ENCODE results near the gene BMPR1A. TPM values are rescaled to one million over a fixed set of nuclear protein-coding genes. Genes with fewer than 3 reads are reported as not detected.

The BMPR1A gene
- total and polyA plus RNA-seq, 9 of the 15 experiments (the other 6 are each of a cell fraction or from before 2014, with no cell fraction given) = 1.6 to 17.5 (median 9.1) TPM

- TF ChIP-seq PPARD (CRISPR knock-in tag; IDR thresholded peaks at IDR 0.05) (no peak), ZNF274 (IDR thresholded peaks at IDR 0.05; ENCODE audit: borderline replicate concordance, low read depth, low read length) (no peak), GATAD2B (IDR thresholded peaks at IDR 0.05; ENCODE audit: borderline replicate concordance) (no peak), ZFX (CRISPR knock-in tag; IDR thresholded peaks at IDR 0.05) (peak; percentile 66), ZNF133 (CRISPR knock-in tag; IDR thresholded peaks at IDR 0.05) (no peak), KDM4B (IDR thresholded peaks at IDR 0.05; ENCODE audit: borderline replicate concordance in 2 of 2, low read depth in 1 of 2) (no peak), NEUROD1 (IDR thresholded peaks at IDR 0.05; ENCODE audit: borderline replicate concordance, low read depth, low read length, partially characterized antibody) (peak; percentile 65), AFF1 (IDR thresholded peaks at IDR 0.05; ENCODE audit: low read depth in 1 of 2, partially characterized antibody in 2 of 2) (no peak), NCOA2 (IDR thresholded peaks at IDR 0.05; ENCODE audit: partially characterized antibody in 2 of 2) (no peak), MBD1 (CRISPR knock-in tag; IDR thresholded peaks at IDR 0.05) (no peak), ZNF347 (CRISPR knock-in tag; IDR thresholded peaks at IDR 0.05; ENCODE audit: low read depth) (no peak), ZNF175 (CRISPR knock-in tag; IDR thresholded peaks at IDR 0.05; ENCODE audit: low read depth) (no peak), NFIC (IDR thresholded peaks at IDR 0.05) (no peak), ILF3 (IDR thresholded peaks at IDR 0.05; ENCODE audit: borderline replicate concordance) (no peak), TRIM25 (IDR thresholded peaks at IDR 0.05; ENCODE audit: borderline replicate concordance) (no peak), ZEB2 (IDR thresholded peaks at IDR 0.05) (no peak), ZNF124 (CRISPR knock-in tag; IDR thresholded peaks at IDR 0.05) (no peak), NR3C1 (CRISPR knock-in tag; IDR thresholded peaks at IDR 0.05) (no peak), ILK (tag; IDR thresholded peaks at IDR 0.05; ENCODE audit: borderline replicate concordance, low read depth) (no peak), RCOR1 (IDR thresholded peaks at IDR 0.05; ENCODE audit: borderline replicate concordance in 1 of 2, low read depth in 2 of 2, low read length in 2 of 2) (peak in 1 of 2 experiments; percentile 41; a peak in 1 of 4 replicates), POLR2AphosphoS2 (IDR thresholded peaks at IDR 0.05; ENCODE audit: low read length) (no peak)
Observed at GRCh38 chr10:86960003-86960862, 203.8 kb downstream of the BMPR1A start (continued).

Measured in K562 (cell line).